ENCODE measurements around the gene SLC38A11.

GRCh38 chr2:164891460-164891859 is 63.9 kb downstream of the SLC38A11 start:
- no peak for TF ChIP-seq SIN3A (IDR thresholded peaks at IDR 0.05; ENCODE audit: borderline replicate concordance, insufficient read depth, low read depth, low read length)
- no peak for TF ChIP-seq TCF7L2 (IDR thresholded peaks at IDR 0.05; ENCODE audit: low read depth, low read length)
- no peak for TF ChIP-seq CTCF (IDR thresholded peaks at IDR 0.05)
- no peak for TF ChIP-seq POLR2AphosphoS5 (IDR thresholded peaks at IDR 0.05; ENCODE audit: low read depth, low read length)
- no peak for TF ChIP-seq REST (IDR thresholded peaks at IDR 0.05; ENCODE audit: insufficient read depth in 1 of 2, low read depth in 2 of 2, low read length in 1 of 2)
